GM18519 (cell line): ENCODE data around the gene ATOSB.
"Not testable (repeated sequence)": the region's sequence is repeated elsewhere in the genome, so short reads cannot be mapped to it uniquely, and the experiment has no call there.

Experiments
- ATAC-seq: cut with Tn5 transposase; IDR thresholded peaks from one replicate; pipeline ENCODE4 v1.9.1; 2021; ENCODE audit warnings: mild to moderate bottlenecking, moderate library complexity; ENCODE audit not compliant: unreplicated experiment, low FRiP score

The ATOSB gene

GRCh38 chr9:35115680-35116538, at the start of gene ATOSB:
TSS of gene ATOSB (minus strand) at chr9:35115862. CDS start at chr9:35108274, 7,588 bp downstream.
- ATAC-seq: peak; percentile 45

GRCh38 chr9:35164711-35165110, 49.0 kb upstream of the ATOSB start:
- ATAC-seq: no peak

- ATAC-seq: no peak
Observed at GRCh38 chr9:35163413-35163812, 47.8 kb upstream of the ATOSB start.

GRCh38 chr9:35162605-35163315, 47.1 kb upstream of the ATOSB start:
- ATAC-seq: no peak

GRCh38 chr9:35161713-35162604, 46.3 kb upstream of the ATOSB start, which contains the start of gene UNC13B:
TSS of gene UNC13B (plus strand) at chr9:35162009. CDS start at chr9:35162284, 275 bp downstream.
- ATAC-seq: no peak

GRCh38 chr9:35158501-35159280, 43.0 kb upstream of the ATOSB start:
- ATAC-seq: no peak

GRCh38 chr9:35157836-35158235, 42.2 kb upstream of the ATOSB start:
- ATAC-seq: not testable (repeated sequence)

GRCh38 chr9:35156781-35157180, 41.1 kb upstream of the ATOSB start:
- no peak for ATAC-seq

- no peak for ATAC-seq
Observed at GRCh38 chr9:35152926-35153325, 37.3 kb upstream of the ATOSB start.

GRCh38 chr9:35147941-35148563, 32.4 kb upstream of the ATOSB start:
- not testable (repeated sequence) for ATAC-seq

- no peak for ATAC-seq
Observed at GRCh38 chr9:35142037-35142436, 26.4 kb upstream of the ATOSB start.

- ATAC-seq: no peak
Observed at GRCh38 chr9:35140093-35140492, 24.4 kb upstream of the ATOSB start.

- ATAC-seq: no peak
Observed at GRCh38 chr9:35136866-35137265, 21.2 kb upstream of the ATOSB start.

- no peak for ATAC-seq
Observed at GRCh38 chr9:35135988-35136387, 20.3 kb upstream of the ATOSB start.

GRCh38 chr9:35134920-35135319, 19.3 kb upstream of the ATOSB start:
- no peak for ATAC-seq

- ATAC-seq: peak; percentile 44
Observed at GRCh38 chr9:35116898-35117551, 1.4 kb upstream of the ATOSB start.

GRCh38 chr9:35116539-35116897, 856 bp upstream of the ATOSB start:
- no peak for ATAC-seq

GRCh38 chr9:35114840-35115628, 628 bp downstream of the ATOSB start:
- ATAC-seq: no peak
